H1 (cell line): ENCODE data around the gene ZC2HC1C.

Experiments
- CHD2 ChIP-seq: IDR thresholded peaks from 2 replicates; pipeline ENCODE4 v1.6.1; 2012; ENCODE audit warnings: low read length, improper control_type of control experiment
- CREB1 ChIP-seq: IDR thresholded peaks from 2 replicates; pipeline ENCODE4 v1.6.1; 2012; ENCODE audit warnings: inconsistent platforms
- CTCF ChIP-seq, 3 experiments: IDR thresholded peaks; 1 replicate in 2 of 3; 2 replicates in 1 of 3; pipeline versions ENCODE4 v1.5.1 to v1.6.1; 2011; ENCODE audit warnings: low read length in 3 of 3, mild to moderate bottlenecking in 3 of 3, inconsistent platforms in 2 of 3, low read depth in 1 of 3, moderate library complexity in 1 of 3; ENCODE audit not compliant: insufficient read depth in 1 of 3; ENCODE audit errors: control extremely low read depth in 1 of 3
- FOSL1 ChIP-seq: IDR thresholded peaks from 2 replicates; pipeline ENCODE4 v1.6.1; 2011; ENCODE audit warnings: mild to moderate bottlenecking, low read depth, low read length, moderate library complexity; ENCODE audit not compliant: insufficient read depth
- KDM5A ChIP-seq: fragments of 200-600 bp; IDR thresholded peaks from 2 replicates; pipeline ENCODE4 v1.7.1; 2012; ENCODE audit warnings: mild to moderate bottlenecking, low read length, inconsistent platforms, mixed read lengths
- TAF1 ChIP-seq: IDR thresholded peaks from 2 replicates; pipeline ENCODE4 v1.6.1; 2011; ENCODE audit warnings: mild to moderate bottlenecking, low read depth, low read length
- TCF12 ChIP-seq: IDR thresholded peaks from 2 replicates; pipeline ENCODE4 v1.6.1; 2011; ENCODE audit warnings: low read depth, mild to moderate bottlenecking, low read length
- TEAD4 ChIP-seq: IDR thresholded peaks from 2 replicates; pipeline ENCODE4 v1.6.1; 2012; ENCODE audit warnings: low read depth, low read length, inconsistent platforms, mixed read lengths

DNA sequence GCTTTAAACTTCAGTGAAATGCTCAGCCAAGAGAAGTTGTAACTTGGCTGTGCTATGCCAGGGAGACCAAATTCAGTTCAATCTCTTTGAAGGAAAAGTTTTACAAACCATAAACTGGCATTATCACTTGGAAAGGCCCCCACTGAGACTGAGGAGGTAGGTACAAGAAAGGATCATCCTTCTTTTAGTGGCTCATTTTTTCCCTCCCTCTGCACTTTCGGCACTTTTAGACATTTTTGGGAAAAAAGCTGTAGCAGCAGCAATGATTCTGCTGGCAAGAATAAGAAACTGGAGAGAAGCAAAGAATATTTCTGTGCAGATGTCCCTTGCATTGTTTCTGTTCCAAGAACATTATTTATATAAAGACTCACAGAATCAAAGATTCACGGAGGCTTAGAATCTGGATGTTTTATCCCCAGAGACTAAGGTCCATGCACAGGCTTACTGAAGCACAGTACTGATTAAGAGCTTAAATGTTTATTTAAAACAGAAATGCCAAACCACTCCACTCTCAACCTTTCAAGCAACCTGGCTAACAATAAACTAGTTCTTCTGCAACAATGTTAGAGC, 12.3 kb downstream of the ZC2HC1C start:
- TF ChIP-seq TCF12, result no peak
- TF ChIP-seq TEAD4, result no peak
- TF ChIP-seq KDM5A, result no peak
- TF ChIP-seq CHD2, result no peak
- no peak for TF ChIP-seq FOSL1
- TF ChIP-seq CREB1, result no peak
- TF ChIP-seq TAF1, result no peak
- no peak for TF ChIP-seq CTCF (IDR thresholded peaks at IDR 0.05; ENCODE audit: control extremely low read depth in 1 of 3, insufficient read depth in 1 of 3, low read depth in 1 of 3, low read length in 3 of 3)
